NCI-H345 treated with DMSO at 0.1 percent for 48 hours (cell line): ENCODE data around the gene WDR53.
"Not testable (repeated sequence)": the region's sequence is repeated elsewhere in the genome, so short reads cannot be mapped to it uniquely, and the experiment has no call there.

Experiments
- DNase-seq: peaks from one replicate; lab custom pipeline; 2025; ENCODE audit not compliant: unreplicated experiment; lab: John Stamatoyannopoulos, UW

WDR53 gene

DNA sequence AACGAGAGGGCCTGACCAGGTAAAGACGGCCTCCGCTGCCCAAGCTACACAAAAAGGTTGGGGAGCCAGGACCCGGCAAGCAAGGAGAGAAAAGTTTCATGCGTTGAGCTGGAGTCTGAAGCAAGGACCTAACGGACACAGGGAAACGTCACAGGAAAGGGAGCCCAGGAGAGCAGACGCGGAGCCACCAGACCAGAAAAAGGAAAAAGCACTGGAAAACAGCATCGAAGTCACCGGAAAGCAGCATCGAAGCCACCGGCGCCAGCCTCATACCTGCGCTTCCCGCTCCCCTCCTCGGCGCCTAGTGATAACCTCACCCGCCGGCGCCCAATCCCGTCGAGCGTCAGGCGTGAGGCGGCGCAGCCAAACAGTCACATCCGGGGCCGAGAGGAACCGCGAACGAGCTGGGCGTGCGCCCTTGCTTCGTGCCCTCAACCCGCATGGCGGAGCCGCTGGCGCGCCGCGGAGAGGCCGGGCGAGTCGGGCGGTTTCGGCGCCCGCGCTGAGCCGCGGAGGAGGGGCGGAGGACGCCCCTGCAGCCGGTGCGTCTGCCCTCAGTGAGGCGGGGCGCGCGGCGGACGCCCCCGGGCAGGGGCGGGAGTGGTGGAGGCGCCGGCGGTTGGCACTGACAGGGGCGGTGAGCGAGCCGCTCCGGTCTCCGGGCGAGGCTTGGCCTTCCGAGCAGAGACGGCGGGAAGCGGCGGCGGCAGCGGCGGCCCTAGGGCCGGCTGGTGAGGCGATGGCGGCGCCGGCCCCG is at the start of gene WDR53, which contains the start of gene FBXO45:
TSS of gene WDR53 (minus strand) at position 309 of the 757 bp plus-strand sequence. CDS start 7,079 bp downstream, outside the sequence.
TSS of gene FBXO45 (plus strand) at position 415 of the 757 bp plus-strand sequence. CDS start at position 740, 325 bp downstream.
- DNase-seq: peak; percentile 94

DNA sequence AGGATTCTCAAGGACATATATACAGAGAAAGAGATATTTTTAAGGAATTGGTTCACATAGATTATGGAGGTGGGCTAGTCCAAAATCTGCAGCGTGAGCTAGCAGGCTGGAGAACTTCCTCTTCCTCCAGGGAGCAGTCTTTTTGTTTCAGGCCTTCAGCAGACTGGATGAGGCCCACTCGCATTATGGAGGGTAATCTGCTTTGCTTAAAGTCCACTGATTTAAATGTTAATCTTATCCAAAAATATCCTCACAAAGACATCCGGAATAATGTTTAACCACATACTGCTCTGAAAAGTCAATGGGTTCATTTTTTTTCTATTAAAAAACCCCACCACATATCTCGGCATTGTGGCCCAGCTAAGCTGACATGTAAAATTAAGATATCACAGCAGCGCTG is 48.9 kb upstream of the WDR53 start:
- DNase-seq: no peak

DNA sequence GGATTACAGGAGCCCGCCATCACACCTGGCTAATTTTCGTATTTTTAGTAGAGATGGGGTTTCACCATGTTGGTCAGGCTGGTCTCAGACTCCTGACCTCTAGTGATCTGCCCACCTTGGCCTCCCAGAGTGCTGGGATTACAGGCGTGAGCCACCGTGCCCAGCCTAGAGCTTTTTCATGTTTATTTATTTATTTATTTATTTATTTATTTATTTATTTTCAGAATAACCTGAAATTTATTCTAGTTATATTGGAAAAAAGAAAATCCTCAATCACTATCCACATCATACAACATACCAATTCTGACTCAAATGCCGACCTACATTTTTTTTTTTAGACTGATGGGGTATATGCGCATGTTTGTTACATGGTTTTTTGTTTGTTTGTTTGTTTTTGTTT is 46.9 kb upstream of the WDR53 start:
- DNase-seq: not testable (repeated sequence)

DNA sequence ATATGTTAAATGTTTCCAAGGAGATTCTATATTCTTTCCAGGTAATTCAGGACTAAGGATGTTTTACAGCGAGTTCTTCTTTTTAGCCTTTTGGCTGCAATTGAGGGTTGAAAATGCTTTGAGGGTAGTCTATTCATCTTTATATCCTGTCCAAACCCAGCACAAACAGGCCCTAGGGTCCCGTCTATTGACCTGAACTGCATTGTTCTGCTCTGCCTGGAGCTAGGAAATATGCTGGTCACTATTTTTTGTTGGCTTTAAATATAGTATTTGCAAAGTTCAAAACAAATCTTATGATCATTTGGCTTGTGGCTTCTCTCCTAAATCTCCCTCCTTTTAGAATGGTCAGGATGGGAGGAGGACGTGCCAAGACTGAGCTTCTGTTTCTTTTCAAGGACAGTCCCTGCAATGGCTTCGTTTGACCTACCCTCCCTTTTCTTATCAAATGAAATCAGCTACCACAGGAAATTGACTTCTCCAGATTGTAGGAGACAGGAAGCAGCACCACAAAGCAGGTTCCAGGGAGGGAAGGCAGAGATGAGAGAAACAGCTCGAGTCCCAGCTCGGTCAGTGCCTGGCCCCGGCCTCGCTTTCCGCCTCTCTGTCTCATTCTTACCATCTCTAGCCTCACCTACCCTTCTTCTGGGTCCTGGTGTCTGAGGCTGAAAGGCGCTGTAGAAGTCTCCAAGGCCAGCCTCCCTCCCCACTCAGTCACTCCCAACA is 43.6 kb upstream of the WDR53 start:
- no peak for DNase-seq

DNA sequence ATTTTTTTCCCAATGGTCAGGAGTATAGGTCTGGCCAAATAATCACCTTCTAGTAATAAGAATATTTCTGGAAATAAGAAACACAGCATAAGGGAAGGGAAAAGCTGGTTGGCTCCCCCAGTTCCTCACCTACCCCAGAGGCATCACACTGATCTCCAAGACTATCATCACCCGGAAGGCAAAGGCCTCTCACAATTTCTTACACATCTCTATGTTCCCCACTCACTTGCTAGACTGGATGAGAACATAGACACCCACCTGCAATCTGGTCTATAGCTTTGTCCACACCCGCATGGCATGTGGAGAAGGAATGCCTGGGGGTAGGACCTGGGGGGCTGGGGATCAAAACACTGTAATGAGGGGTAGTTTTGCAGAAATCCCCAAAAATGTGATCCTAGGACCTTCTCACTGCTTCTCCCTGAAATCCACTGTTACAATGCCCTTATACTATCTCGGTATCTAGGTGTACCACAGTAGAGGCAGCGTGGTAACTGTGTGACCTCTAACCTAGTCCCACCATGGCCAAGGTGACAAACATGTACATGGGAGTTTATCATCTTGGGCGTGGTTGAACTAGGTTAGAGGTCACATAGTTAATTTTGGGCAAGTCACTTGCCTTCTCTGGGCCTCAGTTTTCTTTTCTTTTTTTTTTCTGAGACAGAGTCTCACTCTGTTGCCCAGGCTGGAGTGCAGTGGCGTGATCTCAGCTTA is 41.6 kb upstream of the WDR53 start:
- DNase-seq: no peak

DNA sequence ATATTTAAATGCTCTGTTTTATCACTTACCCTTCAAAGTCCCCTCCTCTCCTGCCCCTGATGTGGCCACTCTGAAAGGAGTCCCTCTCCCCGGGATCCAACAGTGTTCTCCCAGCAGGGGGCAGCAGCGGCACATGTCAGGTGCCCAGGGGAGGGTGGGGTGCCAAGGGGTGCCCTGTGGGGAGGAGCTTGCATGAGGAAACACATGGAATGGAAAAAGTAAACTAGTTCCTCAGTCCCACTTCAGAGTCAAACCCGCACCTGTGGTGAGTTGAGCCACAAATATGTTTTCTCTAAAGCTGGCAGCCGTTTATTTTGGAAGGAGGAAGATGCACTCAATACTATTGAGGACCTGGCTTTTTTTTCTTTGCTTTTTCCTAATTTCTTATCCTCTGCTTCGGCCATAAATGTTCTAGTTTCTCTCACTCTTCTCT is 41.0 kb upstream of the WDR53 start:
- peak; percentile 75 for DNase-seq

DNA sequence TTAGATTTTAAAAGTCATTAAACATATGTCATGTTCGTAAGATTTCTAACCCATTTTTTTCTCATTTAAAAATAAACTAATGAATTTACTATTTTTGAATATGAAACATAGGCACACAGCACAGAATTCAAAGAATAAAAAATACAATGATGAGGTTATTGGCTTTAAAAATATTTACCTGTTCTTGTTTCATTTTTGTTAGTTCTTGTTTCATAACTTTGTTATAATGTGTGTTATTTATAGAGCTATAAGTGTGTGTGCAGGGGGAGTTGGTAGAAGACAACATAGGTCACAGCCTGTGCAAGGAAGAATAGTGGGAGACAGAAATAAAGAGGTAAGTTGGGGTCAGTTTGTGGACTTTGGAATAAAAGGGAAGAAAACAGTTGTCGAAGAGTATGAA is 40.3 kb upstream of the WDR53 start:
- no peak for DNase-seq

DNA sequence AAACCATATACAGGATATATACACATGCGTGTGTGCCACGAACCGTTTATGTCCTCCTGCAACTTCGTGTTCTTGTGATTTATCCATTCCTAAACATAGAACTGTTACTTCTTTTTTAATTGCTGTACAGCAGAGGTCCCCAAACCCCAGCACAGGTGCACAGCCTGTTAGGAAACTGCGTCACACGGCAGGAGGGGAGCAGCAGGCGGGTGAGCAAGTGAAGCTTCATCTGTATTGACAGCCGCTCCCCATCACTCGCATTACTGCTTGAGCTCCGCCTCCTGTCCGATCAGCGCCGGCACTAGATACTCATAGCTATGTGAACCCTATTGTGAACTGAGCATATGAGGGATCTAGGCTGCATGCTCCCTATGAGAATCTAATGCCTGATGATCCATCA is 36.2 kb upstream of the WDR53 start:
- no peak for DNase-seq

DNA sequence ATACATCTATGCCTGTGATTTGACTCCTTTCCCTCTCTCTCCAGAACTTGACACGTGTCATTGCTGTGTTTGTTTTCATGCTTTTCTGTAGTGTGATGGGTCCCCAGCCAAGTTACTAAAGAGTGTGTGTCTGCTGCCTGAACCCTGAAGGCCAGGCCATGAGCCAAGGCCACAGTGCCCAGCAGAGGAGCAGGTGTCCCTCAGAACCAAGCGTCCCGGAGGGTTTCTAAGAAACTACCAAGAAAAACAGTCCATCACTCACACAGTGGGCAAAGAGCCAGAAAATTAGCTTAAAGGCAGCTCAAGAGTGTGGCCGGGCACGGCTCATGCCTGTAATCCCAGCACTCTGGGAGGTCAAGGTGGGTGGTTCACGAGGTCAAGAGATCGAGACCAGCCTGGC is 35.3 kb upstream of the WDR53 start:
- no peak for DNase-seq

DNA sequence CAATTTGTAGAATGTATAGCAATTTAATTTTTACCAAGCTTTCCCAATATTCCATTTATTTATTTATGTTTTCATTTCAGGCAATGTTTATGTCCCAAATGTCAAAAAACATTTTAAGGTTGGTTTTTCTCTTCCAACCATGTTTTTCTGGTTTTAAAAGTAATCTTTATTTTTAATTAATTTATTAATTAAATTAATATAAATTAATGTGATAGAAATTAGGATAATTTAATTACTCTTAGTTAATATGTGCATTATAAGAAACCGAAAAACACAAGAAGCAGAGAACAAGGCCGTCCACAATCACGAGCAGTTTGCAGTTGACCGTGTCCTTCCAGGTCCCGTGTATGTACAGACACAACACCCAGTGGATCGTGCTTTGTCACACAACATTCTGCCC is 34.3 kb upstream of the WDR53 start:
- no peak for DNase-seq

DNA sequence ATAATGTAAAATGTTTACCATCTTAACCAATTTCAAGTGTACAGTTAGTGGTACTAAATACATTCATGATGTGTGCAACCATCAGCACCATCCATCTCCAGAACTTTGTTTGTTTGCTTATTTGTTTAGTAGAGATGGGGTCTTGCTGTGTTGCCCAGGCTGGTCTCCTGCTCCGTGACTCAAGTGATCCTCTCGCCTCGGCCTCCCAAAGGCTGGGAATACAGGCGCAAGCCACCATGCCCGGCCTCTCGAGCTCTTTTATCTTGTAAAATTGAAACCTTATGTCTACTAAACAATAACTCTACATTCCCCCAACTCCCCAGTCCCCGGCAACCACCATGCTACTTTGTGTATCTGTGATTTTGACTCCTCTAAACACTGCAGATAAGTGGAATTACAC is 32.0 kb upstream of the WDR53 start:
- DNase-seq: no peak

DNA sequence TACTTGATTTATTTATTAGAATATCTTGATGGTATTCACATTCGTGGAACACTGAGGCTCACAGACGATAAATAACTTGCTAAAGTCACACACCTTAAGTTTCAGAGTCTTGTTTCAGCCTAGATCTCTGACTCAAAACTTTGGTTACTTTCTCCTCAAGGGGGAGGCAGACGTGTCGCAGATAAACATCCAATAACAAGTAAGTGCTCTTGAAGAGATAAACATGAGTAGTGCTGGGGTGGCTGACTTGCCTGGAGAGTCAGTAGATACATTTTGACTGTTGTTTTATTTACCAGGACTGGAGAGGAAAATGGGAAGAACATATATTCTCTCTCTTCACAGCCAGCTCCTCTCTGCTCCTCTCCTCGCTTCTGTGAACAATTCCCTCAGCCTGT is 31.4 kb upstream of the WDR53 start:
- no peak for DNase-seq

DNA sequence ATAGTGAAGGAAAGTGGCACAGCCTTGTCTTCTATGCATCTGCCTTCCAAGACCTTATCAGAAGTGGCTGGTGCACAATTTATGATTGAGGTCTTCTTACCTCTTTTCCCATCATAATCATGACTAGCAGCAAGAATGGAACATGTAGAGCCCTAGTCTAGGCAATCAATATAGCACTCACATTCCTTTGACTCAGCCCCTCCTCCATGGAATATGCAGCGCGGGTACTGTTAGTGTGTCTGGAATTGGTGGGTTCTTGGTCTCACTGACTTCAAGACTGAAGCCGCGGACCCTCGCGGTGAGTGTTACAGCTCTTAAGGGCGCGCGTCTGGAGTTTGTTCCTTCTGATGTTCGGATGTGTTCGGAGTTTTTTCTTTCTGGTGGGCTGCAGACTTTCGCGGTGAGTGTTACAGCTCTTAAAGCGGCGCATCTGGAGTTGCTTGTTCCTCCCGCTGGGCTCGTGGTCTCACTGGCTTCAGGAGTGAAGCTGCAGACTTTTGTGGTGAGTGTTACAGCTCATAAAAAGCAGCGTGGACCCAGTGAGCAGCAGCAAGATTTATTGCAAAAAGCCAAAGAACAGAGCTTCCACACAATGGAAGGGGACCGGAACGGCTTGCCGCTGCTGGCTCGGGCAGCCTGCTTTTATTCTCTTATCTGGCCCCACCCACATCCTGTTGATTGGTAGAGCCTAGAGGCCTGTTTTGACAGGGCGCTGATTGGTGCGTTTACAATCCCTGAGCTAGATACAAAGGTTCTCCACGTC is 29.8 kb upstream of the WDR53 start:
- DNase-seq: not testable (repeated sequence)

DNA sequence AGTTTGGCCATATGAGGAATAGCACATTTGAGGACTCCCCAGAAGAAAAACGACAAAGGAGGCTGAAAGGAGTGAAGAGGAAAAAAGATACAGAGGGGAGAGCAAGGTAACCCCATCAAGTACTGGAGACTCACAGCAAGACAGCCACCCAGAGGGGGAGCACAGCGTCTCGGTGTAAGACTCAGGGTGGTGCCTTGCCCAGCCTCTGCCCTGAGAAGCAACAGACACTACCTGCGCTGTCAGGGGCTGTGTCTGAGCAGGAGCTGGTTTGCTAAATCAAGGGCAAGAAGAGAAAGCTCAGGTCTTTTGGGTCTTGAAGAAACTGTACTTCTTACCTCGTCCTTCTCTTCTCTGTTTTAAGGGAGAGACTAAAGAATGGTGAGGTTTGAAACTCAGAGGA is 28.0 kb upstream of the WDR53 start:
- DNase-seq: no peak

DNA sequence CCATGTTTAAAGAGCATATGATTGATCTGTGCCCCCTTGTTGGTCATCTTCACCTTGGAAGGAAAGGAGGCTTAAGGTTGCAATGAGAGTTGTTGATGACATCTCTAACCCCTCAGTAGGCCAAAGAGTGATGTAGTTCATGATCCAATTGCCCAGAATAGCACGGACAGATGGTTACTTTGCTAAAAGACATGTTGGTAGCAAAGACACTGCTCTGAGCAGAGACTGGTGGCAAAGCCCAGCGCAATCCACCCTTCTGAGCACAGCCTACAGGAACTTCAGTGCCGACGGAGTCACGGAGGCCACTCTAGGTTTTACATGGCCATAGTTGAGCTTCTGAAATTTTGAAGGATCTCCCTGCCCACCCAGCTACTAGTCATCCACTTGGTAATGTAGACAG is 21.9 kb upstream of the WDR53 start:
- DNase-seq: no peak

DNA sequence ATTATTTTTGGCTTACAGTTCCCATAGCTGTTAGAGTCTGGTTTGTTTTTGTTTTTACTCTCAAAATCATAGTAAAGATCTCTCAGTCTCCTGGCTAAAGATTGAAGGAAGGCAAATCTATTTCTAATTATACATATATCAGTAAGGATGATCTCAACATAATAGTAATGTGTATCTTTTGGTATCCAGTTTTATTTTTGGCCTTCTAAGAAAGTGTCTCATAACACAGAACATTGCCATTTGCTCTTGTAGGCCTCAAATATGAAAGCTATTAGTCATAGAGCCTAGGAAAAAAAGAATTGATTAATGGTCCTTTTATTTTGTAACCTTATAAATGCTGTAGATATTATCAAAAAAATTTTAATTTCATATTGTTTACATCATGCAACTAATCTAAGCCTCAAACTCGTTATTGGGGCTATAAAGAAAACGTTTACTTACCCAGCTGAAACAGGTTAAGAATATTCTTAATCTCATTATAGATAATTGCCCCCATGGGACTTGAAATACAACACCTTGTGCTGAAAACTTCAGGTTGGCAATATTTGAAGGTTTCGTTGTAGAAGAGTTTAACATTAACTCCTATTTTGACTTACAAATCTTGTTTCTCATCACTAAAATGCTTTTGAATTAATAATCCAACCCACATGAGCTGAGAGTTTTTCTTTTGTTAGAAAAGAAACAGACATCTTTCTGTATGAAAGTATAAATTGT is 16.8 kb upstream of the WDR53 start:
- no peak for DNase-seq

DNA sequence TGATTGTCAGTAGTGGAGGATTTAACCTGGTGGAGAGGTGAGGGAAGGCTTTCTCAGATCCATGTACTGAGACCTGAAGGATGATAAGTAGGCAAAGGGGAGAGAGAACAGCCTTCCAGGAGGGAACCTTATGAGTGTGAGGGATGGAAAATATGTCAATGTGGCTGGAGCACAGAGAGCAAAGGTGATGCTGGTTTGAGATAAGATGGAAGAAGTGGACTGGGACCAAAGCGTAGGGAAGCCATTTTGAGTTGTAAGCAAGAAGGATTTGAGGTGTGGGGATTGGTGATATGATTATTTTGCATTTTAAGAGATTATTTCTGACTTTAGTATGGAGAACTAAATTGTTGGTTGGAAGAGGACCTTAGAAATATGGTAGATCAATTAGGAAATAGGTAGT is 4.0 kb upstream of the WDR53 start:
- no peak for DNase-seq

DNA sequence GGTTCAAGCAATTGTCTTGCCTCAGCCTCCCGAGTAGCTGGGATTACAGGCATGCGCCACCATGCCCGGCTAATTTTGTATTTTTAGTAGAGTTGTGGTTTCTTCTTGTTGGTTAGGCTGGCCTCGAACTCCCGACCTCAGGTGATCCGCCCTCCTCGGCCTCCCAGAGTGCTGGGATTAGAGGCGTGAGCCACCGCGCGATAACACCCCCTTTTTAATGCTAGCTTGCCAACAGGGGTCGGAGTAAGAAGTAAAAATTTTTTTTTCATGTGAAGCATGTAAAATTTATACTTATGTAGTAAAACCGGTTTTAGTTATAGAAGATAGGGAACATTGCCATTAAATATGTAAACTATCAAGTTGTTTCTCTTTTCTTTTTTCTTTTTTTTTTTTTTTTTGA is 2.0 kb upstream of the WDR53 start:
- not testable (repeated sequence) for DNase-seq

DNA sequence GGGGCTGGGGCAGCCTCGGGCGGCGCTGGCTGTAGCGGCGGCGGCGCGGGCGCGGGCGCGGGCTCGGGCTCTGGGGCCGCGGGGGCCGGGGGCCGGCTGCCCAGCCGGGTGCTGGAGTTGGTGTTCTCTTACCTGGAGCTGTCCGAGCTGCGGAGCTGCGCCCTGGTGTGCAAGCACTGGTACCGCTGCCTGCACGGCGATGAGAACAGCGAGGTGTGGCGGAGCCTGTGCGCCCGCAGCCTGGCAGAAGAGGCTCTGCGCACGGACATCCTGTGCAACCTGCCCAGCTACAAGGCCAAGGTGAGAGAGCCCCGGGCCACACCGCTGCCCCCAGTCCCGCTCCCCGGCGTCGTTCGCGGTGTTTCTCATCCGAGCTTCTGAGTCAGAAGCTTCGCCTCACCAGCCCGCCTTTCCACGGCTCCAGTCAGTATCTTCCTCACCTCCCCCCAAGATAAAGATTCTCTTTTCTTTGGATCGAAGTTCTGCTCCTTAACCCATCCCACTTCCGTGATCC is 706 bp upstream of the WDR53 start:
- peak; percentile 36 for DNase-seq

DNA sequence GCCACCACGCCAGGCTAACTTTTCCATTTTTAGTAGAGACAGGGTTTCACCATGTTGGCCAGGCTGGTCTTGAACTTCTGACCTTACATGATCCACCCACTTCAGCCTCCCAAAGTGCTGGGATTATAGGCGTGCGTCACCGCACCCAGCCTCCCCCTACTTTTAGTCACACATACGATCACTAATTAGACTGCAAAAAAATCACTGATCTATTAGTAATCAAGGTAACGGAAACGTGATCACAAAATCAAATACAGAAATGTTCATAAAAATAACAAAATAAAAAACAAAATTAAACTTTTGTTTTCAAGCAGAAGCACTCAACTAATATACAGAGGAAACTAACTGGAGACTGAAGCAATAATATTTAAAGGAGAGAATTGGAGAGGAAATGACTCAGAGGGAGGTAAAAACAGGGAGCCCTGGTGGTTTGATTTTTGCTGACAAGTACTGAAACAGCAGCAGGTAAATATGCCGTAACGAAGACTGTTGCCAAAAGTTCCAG is 4.6 kb downstream of the WDR53 start:
- no peak for DNase-seq
